ENCODE measurements around the gene SERINC2. TPM values are rescaled to one million over a fixed set of nuclear protein-coding genes. Genes with fewer than 3 reads are reported as not detected.
"Not testable (repeated sequence)": the region's sequence is repeated elsewhere in the genome, so short reads cannot be mapped to it uniquely, and the experiment has no call there.

Gene SERINC2
- total and polyA plus RNA-seq, 2 donors (not counting 1 experiment from before 2014, with no cell fraction given): 28.4 to 104 TPM

DNA sequence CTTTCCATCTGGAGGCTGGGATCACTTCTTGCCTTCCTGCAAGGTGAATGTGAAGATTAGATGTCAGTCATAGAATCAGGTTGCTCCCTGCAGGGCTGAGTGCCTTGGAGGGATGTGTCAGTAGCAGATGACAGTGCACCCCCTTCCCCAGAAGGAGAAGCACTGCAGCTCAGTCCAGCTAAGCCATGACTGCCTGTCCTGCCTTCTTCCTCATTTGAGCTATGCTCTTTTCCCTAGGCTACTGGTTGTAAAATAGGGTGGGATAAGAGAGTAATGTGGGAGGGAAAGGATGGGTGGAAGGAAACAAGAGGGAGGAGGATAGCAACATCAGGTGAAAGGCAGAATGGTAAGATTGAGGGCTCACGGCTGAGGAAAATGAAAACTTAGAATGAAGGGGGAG lies 29.0 kb upstream of the SERINC2 start:
- Histone ChIP-seq H3K79me2 (ENCODE audit: control insufficient read depth, insufficient read depth, low read length) (no peaks in the 10 kb centered on the region), H3K4me2 (ENCODE audit: extremely low read depth, insufficient read depth, low read length) (no peak overlapping the region), H3K27me3 (ENCODE audit: control insufficient read depth, insufficient read depth, low read length) (no peaks in the 10 kb centered on the region), H2AFZ (ENCODE audit: low read length) (no peak overlapping the region), H3K4me3 (replicated peaks in 1 of 4; ENCODE audit: control extremely low read depth in 1 of 4, insufficient read depth in 1 of 4, low read depth in 3 of 4, low read length in 4 of 4) (no peak overlapping the region), H3K9ac (ENCODE audit: insufficient read depth, low read length) (no peak overlapping the region), H3K27ac (ENCODE audit: insufficient read depth, low read length) (no peak overlapping the region), H3K36me3 (ENCODE audit: control insufficient read depth, insufficient read depth, low read length) (no peaks in the 10 kb centered on the region), H3K4me1 (ENCODE audit: control insufficient read depth, extremely low read depth, insufficient read depth, low read length) (peaks cover 13% of the 10 kb centered on the region), H3K9me3 (ENCODE audit: control insufficient read depth, insufficient read depth, low read depth, low read length) (no peaks in the 10 kb centered on the region), H4K20me1 (ENCODE audit: control insufficient read depth, extremely low read depth, insufficient read depth, low read length) (no peaks in the 10 kb centered on the region)
- no peak for DNase-seq (ENCODE audit: low read depth in 2 of 2)
- TF ChIP-seq EZH2 (IDR thresholded peaks at IDR 0.05; ENCODE audit: low read length, missing control alignments): no peak
- TF ChIP-seq, protein P1, sequence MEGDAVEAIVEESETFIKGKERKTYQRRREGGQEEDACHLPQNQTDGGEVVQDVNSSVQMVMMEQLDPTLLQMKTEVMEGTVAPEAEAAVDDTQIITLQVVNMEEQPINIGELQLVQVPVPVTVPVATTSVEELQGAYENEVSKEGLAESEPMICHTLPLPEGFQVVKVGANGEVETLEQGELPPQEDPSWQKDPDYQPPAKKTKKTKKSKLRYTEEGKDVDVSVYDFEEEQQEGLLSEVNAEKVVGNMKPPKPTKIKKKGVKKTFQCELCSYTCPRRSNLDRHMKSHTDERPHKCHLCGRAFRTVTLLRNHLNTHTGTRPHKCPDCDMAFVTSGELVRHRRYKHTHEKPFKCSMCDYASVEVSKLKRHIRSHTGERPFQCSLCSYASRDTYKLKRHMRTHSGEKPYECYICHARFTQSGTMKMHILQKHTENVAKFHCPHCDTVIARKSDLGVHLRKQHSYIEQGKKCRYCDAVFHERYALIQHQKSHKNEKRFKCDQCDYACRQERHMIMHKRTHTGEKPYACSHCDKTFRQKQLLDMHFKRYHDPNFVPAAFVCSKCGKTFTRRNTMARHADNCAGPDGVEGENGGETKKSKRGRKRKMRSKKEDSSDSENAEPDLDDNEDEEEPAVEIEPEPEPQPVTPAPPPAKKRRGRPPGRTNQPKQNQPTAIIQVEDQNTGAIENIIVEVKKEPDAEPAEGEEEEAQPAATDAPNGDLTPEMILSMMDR (conservative IDR thresholded peaks at IDR 0.05 in 1 of 2, IDR thresholded peaks at IDR 0.05 in 1 of 2; ENCODE audit: low read depth in 1 of 2, low read length in 2 of 2): no peak

DNA sequence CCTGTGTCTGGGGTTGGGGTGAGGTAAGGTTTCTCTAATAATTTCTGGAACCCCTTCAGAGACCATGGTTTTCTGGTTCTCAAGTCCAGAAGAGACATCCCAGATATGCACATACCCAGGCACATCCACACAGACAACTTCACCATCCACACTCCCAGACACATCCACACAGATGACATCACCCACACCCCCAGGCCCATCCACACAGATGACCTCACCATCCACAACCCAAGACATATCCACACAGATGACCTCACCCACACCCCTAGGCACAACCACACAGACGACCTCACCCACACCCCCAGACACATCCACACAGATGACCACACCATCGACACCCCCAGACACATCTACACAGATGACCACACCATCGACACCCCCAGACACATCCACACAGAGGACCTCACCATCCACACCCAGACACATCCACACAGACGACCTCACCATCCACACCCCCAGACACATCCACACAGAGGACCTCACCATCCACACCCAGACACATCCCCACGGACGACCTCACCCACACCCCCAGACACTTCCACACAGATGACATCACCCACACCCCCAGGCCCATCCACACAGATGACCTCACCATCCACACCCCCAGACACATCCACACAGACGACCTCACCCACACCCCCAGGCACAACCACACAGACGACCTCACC lies 26.3 kb upstream of the SERINC2 start:
- H3K9ac ChIP-seq (ENCODE audit: insufficient read depth, low read length); H3K27ac ChIP-seq (ENCODE audit: insufficient read depth, low read length); H3K27me3 ChIP-seq (ENCODE audit: control insufficient read depth, insufficient read depth, low read length); H2AFZ ChIP-seq (ENCODE audit: low read length); H3K9me3 ChIP-seq (ENCODE audit: control insufficient read depth, insufficient read depth, low read depth, low read length); DNase-seq (ENCODE audit: low read depth in 2 of 2); H4K20me1 ChIP-seq (ENCODE audit: control insufficient read depth, extremely low read depth, insufficient read depth, low read length); H3K79me2 ChIP-seq (ENCODE audit: control insufficient read depth, insufficient read depth, low read length); H3K4me3 ChIP-seq (replicated peaks in 1 of 4; ENCODE audit: control extremely low read depth in 1 of 4, insufficient read depth in 1 of 4, low read depth in 3 of 4, low read length in 4 of 4); H3K4me1 ChIP-seq (ENCODE audit: control insufficient read depth, extremely low read depth, insufficient read depth, low read length); H3K4me2 ChIP-seq (ENCODE audit: extremely low read depth, insufficient read depth, low read length); H3K36me3 ChIP-seq (ENCODE audit: control insufficient read depth, insufficient read depth, low read length): not testable (repeated sequence)

DNA sequence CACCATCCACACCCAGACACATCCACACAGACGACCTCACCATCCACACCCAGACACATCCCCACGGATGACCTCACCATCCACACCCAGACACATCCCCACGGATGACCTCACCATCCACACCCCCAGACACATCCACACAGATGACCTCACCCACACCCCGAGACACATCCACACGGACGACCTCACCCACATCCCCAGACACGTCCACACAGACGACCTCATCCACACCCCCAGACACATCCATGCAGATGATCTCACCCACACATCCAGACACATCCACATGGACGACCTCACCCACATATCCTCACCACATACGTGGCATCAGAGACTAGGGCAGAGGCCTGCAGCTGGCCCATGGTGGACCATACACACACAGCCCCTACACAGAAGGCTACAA lies 25.4 kb upstream of the SERINC2 start:
- H3K4me3 ChIP-seq (replicated peaks in 1 of 4; ENCODE audit: control extremely low read depth in 1 of 4, insufficient read depth in 1 of 4, low read depth in 3 of 4, low read length in 4 of 4): no peak overlapping the region
- H2AFZ ChIP-seq (ENCODE audit: low read length): no peak overlapping the region
- H3K4me2 ChIP-seq (ENCODE audit: extremely low read depth, insufficient read depth, low read length): no peak overlapping the region
- H3K27ac ChIP-seq (ENCODE audit: insufficient read depth, low read length): no peak overlapping the region
- no peaks in the 10 kb centered on the region for H3K79me2 ChIP-seq (ENCODE audit: control insufficient read depth, insufficient read depth, low read length)
- no peak overlapping the region for H3K9ac ChIP-seq (ENCODE audit: insufficient read depth, low read length)
- H3K36me3 ChIP-seq (ENCODE audit: control insufficient read depth, insufficient read depth, low read length): no peaks in the 10 kb centered on the region
- H3K4me1 ChIP-seq (ENCODE audit: control insufficient read depth, extremely low read depth, insufficient read depth, low read length): no peaks in the 10 kb centered on the region
- H4K20me1 ChIP-seq (ENCODE audit: control insufficient read depth, extremely low read depth, insufficient read depth, low read length): no peaks in the 10 kb centered on the region
- no peak for DNase-seq (ENCODE audit: low read depth in 2 of 2)
- H3K9me3 ChIP-seq (ENCODE audit: control insufficient read depth, insufficient read depth, low read depth, low read length): no peaks in the 10 kb centered on the region
- no peak for TF ChIP-seq EZH2 (IDR thresholded peaks at IDR 0.05; ENCODE audit: low read length, missing control alignments)
- TF ChIP-seq, protein P1 (conservative IDR thresholded peaks at IDR 0.05 in 1 of 2, IDR thresholded peaks at IDR 0.05 in 1 of 2; ENCODE audit: low read depth in 1 of 2, low read length in 2 of 2): no peak
- no peaks in the 10 kb centered on the region for H3K27me3 ChIP-seq (ENCODE audit: control insufficient read depth, insufficient read depth, low read length)
